Measurements from ENCODE around the gene PPP1R18.
"Not testable (repeated sequence)": the region's sequence is repeated elsewhere in the genome, so short reads cannot be mapped to it uniquely, and the experiment has no call there.

PPP1R18 gene

GRCh38 chr6:30657922-30658321, 28.5 kb downstream of the PPP1R18 start:
- DNase-seq = not testable (repeated sequence)

- DNase-seq = no peak
Observed at GRCh38 chr6:30657454-30657853, 29.0 kb downstream of the PPP1R18 start.

GRCh38 chr6:30656513-30656912, 29.9 kb downstream of the PPP1R18 start:
- DNase-seq = no peak

GRCh38 chr6:30655743-30656094, 30.7 kb downstream of the PPP1R18 start:
- DNase-seq = no peak

DNA sequence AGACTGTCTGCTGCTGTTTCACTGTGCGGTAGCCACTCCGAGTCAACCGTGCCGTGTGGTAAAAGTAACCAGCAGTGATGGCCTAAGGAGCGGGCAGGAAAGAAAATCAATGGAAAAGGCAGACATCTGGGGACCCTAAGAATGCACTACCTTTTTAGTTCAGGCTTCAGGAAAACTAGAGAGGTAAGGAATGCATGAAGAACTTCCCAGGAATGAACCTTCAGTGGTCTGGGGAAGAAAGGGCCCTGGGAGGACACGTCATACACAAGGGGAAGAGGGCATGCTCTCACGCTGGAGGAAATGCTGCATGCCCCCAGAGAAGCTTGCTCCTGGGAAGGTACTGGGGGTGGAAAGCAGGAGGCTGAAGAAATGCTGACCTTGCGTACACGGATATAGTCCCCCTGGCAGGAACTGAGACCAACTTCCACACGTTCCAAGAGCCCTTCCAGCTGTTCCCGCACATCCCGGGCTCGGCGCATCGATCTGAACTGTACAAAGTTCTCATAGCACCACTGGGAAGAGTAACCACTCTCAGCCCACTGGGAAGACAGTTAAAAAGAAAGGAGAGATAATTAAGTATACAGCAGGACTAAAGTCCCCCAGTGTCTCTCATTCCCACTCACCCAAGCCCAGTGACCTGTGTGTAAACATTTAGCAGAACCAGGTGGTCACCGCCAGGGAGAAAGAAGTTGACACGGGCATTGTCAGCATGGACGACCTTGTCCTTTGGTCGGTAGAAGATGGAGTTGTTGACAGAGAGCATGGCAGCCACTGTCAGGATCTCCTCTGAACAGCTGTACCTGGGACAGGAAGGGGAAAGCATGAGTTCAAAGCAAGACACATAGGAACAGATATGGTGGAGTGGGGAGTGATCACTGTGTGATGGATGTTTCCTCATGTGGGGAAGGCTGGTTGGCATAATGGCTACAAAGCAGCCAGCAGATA, 31.4 kb downstream of the PPP1R18 start:
- no peak for DNase-seq

DNA sequence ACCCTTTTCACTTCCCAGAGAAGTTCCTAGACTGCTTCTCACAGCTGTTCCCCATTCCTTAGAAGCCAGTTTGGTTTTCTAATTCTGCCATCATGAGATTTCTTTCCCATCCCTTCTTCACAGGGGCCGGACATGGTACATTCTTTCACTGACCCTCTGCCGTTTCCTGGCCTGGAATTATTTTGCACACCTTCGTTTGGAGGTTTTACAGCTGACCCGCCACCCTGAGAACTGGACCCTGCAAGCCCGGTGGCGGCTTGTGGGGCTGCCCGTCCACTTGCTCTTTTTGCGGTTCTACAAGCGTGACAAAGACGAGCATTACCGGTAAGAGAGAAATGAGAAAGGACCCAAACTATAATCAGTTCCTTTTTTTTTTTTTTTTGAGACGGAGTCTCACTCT, 35.3 kb downstream of the PPP1R18 start:
- no peak for DNase-seq

DNA sequence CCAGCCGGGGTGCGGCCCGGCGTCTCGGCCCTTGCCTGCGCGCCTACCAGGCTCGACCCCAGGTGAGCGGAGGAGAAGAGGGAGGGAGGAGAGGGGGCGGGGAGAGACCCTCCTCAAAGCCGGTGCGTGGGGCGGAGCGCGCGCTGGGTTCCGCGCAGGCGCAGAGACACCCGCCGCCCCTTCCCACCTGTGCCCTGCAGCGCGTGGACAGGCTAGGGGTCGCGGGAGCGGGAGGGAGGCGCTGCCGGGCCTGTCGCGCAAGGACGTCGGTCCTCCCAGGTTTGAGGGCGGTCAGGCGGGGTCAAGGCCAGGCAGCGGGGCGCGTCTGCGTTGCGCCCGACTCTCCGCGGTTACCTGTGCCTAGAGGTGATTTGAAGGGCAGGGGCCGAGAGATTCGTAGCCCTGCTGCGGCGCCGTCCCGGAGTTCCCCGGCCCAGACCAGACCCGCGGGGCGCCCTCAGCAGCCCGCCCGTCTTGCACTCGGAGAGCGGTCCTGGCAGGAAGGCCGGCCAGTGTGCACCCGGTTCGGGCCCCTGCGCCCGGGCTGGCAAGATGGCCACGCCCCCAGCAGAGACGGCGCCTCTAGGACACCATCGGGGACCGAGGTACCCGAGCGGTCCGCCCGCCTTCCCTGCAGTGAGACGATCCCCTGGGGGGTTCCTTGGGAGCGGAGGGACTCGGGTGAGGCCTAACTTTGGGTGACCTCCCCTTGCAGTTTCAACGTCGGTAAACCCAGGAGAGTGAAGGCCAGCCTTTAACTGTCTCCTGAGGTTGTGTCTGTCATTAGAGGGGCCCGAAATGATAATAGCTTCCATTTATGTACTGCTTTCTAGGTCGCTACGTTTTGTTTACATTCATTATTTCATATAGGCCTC, 39.0 kb downstream of the PPP1R18 start:
- peak; percentile 67 for DNase-seq

GRCh38 chr6:30646450-30647241, 39.8 kb downstream of the PPP1R18 start, which contains the start of gene C6orf136:
Gene C6orf136 (plus strand): TSS chr6:30647133. CDS start chr6:30647232, 99 bp downstream.
- peak; percentile 92 for DNase-seq

DNA sequence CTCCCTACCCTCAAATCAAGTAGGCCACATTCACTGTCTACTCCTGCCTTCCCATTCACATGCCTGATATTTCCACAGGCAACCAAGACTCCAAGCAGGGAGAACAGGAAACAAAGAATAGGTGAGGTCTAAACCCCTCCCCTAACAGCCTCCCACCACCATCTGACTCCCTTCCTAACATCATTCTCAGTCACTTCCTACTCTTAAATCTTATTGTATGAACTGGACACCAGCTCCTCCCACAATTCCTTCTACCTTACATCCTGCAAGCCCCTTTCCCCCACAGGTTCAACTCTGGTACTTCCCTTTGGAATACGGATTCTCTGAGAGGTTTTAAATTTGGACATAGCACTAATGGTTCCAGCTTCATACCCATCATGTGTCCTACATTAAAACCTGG, 40.5 kb downstream of the PPP1R18 start:
- DNase-seq = no peak

DNA sequence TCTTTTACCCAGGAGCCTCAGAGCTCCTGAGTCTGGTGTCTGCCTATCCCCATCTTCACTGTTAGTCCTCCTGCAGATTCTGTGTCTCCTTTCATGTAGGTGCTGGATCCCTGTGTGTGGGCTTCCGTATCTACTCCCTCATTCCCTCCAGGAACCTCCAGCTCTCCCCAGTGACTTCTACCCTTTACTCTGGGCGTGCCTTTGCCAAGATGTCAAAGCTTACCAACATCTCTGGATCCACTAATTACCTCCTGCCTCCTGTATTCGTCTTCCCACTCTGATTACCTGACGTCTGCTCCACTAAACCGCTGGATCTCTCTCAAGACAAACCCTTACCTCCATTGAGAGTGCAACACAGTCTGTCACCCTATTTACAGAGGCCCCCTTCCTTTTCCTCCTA, 41.7 kb downstream of the PPP1R18 start:
- DNase-seq = no peak

- no peak for DNase-seq
Observed at GRCh38 chr6:30643656-30644055, 42.8 kb downstream of the PPP1R18 start.

- DNase-seq = no peak
Observed at GRCh38 chr6:30641048-30641447, 45.4 kb downstream of the PPP1R18 start.

DNA sequence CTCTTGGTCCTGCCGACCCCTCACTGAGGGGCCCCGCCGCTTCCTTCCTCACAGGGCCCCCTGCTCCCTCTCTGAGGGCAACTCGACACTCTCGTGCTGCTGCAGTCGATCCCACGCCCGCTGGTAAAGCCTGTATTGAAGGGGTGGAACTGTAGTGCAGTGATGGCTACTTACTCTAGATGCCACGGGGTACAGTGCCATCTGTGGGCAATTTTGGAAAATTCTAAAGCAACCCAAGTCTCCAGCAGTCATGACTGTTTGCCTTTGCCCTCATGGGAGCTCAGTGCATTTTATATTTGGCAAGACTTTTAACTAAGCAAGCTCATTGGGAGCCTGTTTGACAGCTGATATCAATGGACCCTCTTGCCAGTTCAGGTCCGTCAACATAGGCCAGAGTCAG, 46.0 kb downstream of the PPP1R18 start:
- no peak for DNase-seq

DNA sequence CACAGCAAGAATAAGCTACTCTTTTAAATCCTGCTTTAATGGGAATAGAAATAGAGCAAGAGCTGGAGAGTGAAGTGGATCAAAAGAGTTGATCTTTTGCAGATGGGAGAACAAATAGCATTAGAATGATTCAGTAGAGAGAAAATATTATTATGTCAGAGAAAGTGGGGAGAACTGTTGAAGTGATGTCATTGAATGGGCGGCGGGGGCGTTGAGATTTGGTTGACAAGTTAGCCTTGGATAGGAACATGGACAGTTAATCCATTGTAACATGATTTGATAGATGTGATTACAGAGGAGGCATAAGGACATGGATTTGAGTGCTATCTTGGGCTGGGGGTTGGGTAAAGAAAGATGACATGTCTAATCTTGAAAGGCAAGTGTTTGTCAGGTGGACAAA, 50.6 kb downstream of the PPP1R18 start:
- DNase-seq = no peak

- DNase-seq = peak; percentile 89
Observed at GRCh38 chr6:30626484-30627366, 59.7 kb downstream of the PPP1R18 start, which contains the start of gene ATAT1. Gene ATAT1 (plus strand): TSS chr6:30626874.

All from activated CD4-positive, alpha-beta T cell treated with anti-CD3 and anti-CD28 coated beads, Interleukin-2, amount 50 U/mL, for 1 hour (primary cell).